SK-N-SH treated with all-trans-retinoic acid at 6 μM for 48 hours (cell line): Measurements from ENCODE around the gene ZNF554.

Experiments used
- ATAC-seq: fragments of 200-7000 bp; cut with Tn5 transposase; 3 replicates; pipeline ENCODE4 v1.9.1; 2020; ENCODE audit warnings: mild to moderate bottlenecking, moderate library complexity
- ARNTL ChIP-seq: fragments of 450-650 bp; formaldehyde crosslinking; IDR thresholded peaks from 2 replicates; pipeline ENCODE4 v1.5.0; 2020; ENCODE audit warnings: low read depth, mild to moderate bottlenecking, moderate library complexity, borderline replicate concordance
- BACH2 ChIP-seq: fragments of 250-450 bp; sonication (Bioruptor Pico); IDR thresholded peaks from 2 replicates; pipeline ENCODE4 v1.9.0; 2021; ENCODE audit warnings: mild to moderate bottlenecking, borderline replicate concordance
- CREB5 ChIP-seq: fragments of 250-450 bp; sonication (Bioruptor Pico); IDR thresholded peaks from 2 replicates; pipeline ENCODE4 v1.5.1; 2020; ENCODE audit warnings: low read depth, mild to moderate bottlenecking, moderate library complexity
- CSDC2 ChIP-seq: fragments of 250-450 bp; sonication (Bioruptor Pico); IDR thresholded peaks from 2 replicates; pipeline ENCODE4 v1.5.0; 2020; ENCODE audit warnings: mild to moderate bottlenecking, moderate library complexity
- CSRNP3 ChIP-seq: fragments of 250-450 bp; sonication (Bioruptor Pico); IDR thresholded peaks from 2 replicates; pipeline ENCODE4 v1.5.1; 2021; ENCODE audit warnings: mild to moderate bottlenecking, moderate library complexity
- ESRRG ChIP-seq: fragments of 250-450 bp; sonication (Bioruptor Pico); IDR thresholded peaks from 2 replicates; pipeline ENCODE4 v1.6.1; 2021; ENCODE audit warnings: mild to moderate bottlenecking
- GLIS3 ChIP-seq: fragments of 250-450 bp; sonication (Bioruptor Pico); IDR thresholded peaks from 2 replicates; pipeline ENCODE4 v1.5.0; 2020; ENCODE audit warnings: mild to moderate bottlenecking, moderate library complexity
- ISL1 ChIP-seq: fragments of 250-450 bp; sonication (Bioruptor Pico); IDR thresholded peaks from 2 replicates; pipeline ENCODE4 v2.1.2; 2022; ENCODE audit warnings: mild to moderate bottlenecking, moderate library complexity
- OSR1 ChIP-seq: fragments of 250-450 bp; sonication (Bioruptor Pico); IDR thresholded peaks from 2 replicates; pipeline ENCODE4 v1.8.0; 2022; ENCODE audit warnings: moderate library complexity, mild to moderate bottlenecking, inconsistent platforms
- PATZ1 ChIP-seq: fragments of 250-450 bp; sonication (Bioruptor Pico); IDR thresholded peaks from 2 replicates; pipeline ENCODE4 v1.8.0; 2020; ENCODE audit warnings: mild to moderate bottlenecking, moderate library complexity, borderline replicate concordance
- POU6F1 ChIP-seq: fragments of 250-450 bp; sonication (Bioruptor Pico); IDR thresholded peaks from 2 replicates; pipeline ENCODE4 v1.8.0; 2021; ENCODE audit warnings: low read depth, mild to moderate bottlenecking, moderate library complexity, borderline replicate concordance
- RARB ChIP-seq: fragments of 250-450 bp; sonication (Bioruptor Pico); IDR thresholded peaks from 2 replicates; pipeline ENCODE4 v1.8.0; 2021; ENCODE audit warnings: mild to moderate bottlenecking, moderate library complexity
- SNAI2 ChIP-seq: fragments of 250-450 bp; sonication (Bioruptor Pico); IDR thresholded peaks from 2 replicates; pipeline ENCODE4 v1.5.0; 2020; ENCODE audit warnings: mild to moderate bottlenecking, moderate library complexity
- TCF4 ChIP-seq: fragments of 250-450 bp; sonication (Bioruptor Pico); IDR thresholded peaks from 2 replicates; pipeline ENCODE4 v1.8.0; 2021; ENCODE audit warnings: mild to moderate bottlenecking, moderate library complexity, borderline replicate concordance
- TOX ChIP-seq: fragments of 250-450 bp; sonication (Bioruptor Pico); IDR thresholded peaks from 2 replicates; pipeline ENCODE4 v1.8.0; 2021; ENCODE audit warnings: mild to moderate bottlenecking, moderate library complexity, borderline replicate concordance
- TSHZ2 ChIP-seq: fragments of 250-450 bp; sonication (Bioruptor Pico); IDR thresholded peaks from 2 replicates; pipeline ENCODE4 v1.5.0; 2020; ENCODE audit warnings: mild to moderate bottlenecking, moderate library complexity
- ZC3H10 ChIP-seq: fragments of 250-450 bp; sonication (Bioruptor Pico); IDR thresholded peaks from 2 replicates; pipeline ENCODE4 v1.5.1; 2021; ENCODE audit warnings: mild to moderate bottlenecking, moderate library complexity
- ZFP3 ChIP-seq: fragments of 250-450 bp; sonication (Bioruptor Pico); IDR thresholded peaks from 2 replicates; pipeline ENCODE4 v1.5.0; 2020; ENCODE audit warnings: mild to moderate bottlenecking, moderate library complexity
- ZFP30 ChIP-seq: fragments of 450-650 bp; formaldehyde crosslinking; IDR thresholded peaks from 2 replicates; pipeline ENCODE4 v1.5.0; 2022; ENCODE audit warnings: mild to moderate bottlenecking, moderate library complexity
- ZNF565 ChIP-seq: fragments of 450-650 bp; formaldehyde crosslinking; conservative IDR thresholded peaks from 2 replicates; pipeline ENCODE4 v1.5.0; 2020; ENCODE audit warnings: low read depth, mild to moderate bottlenecking, moderate library complexity
- ZNF70 ChIP-seq: fragments of 450-650 bp; formaldehyde crosslinking; IDR thresholded peaks from 2 replicates; pipeline ENCODE4 v1.5.0; 2020; ENCODE audit warnings: mild to moderate bottlenecking, moderate library complexity
- ZNF8 ChIP-seq: fragments of 450-650 bp; formaldehyde crosslinking; IDR thresholded peaks from 2 replicates; pipeline ENCODE4 v1.5.0; 2020; ENCODE audit warnings: mild to moderate bottlenecking, moderate library complexity

ZNF554 gene

GRCh38 chr19:2777952-2778683 lies 41.5 kb upstream of the ZNF554 start (continued):
- TF ChIP-seq CSDC2 (no peak), TCF4 (CRISPR knock-in tag) (no peak), ISL1 (CRISPR knock-in tag) (no peak)

GRCh38 chr19:2779121-2779740 lies 40.4 kb upstream of the ZNF554 start:
- ATAC-seq: no peak
- TF ChIP-seq ZNF8 (no peak), OSR1 (no peak), TCF4 (CRISPR knock-in tag) (no peak), CSDC2 (no peak), ZC3H10 (no peak), ZNF565 (CRISPR knock-in tag) (no peak), GLIS3 (CRISPR knock-in tag) (no peak), ZFP3 (no peak), POU6F1 (CRISPR knock-in tag) (no peak), RARB (CRISPR knock-in tag) (no peak), ISL1 (CRISPR knock-in tag) (no peak), ESRRG (no peak), ZNF70 (CRISPR knock-in tag) (no peak), SNAI2 (CRISPR knock-in tag) (no peak), ARNTL (no peak), CREB5 (CRISPR knock-in tag) (no peak), TOX (CRISPR knock-in tag) (no peak), PATZ1 (no peak), ZFP30 (CRISPR knock-in tag) (no peak), BACH2 (no peak)

- TF ChIP-seq BACH2: no peak
- no peak for TF ChIP-seq TOX (CRISPR knock-in tag)
- ATAC-seq: no peak
Observed at GRCh38 chr19:2780284-2780683, 39.4 kb upstream of the ZNF554 start.

- no peak for TF ChIP-seq CSRNP3 (CRISPR knock-in tag)
- TF ChIP-seq ZNF70 (CRISPR knock-in tag): no peak
- TF ChIP-seq ZC3H10: no peak
- TF ChIP-seq OSR1: no peak
- no peak for TF ChIP-seq POU6F1 (CRISPR knock-in tag)
- no peak for TF ChIP-seq ZFP3
- no peak for TF ChIP-seq ESRRG
- no peak for TF ChIP-seq ZFP30 (CRISPR knock-in tag)
- no peak for TF ChIP-seq TOX (CRISPR knock-in tag)
- no peak for TF ChIP-seq TSHZ2
- no peak for TF ChIP-seq RARB (CRISPR knock-in tag)
- no peak for TF ChIP-seq CREB5 (CRISPR knock-in tag)
- TF ChIP-seq GLIS3 (CRISPR knock-in tag): no peak
Observed at GRCh38 chr19:2782329-2782935, 37.2 kb upstream of the ZNF554 start.

More at GRCh38 chr19:2782329-2782935, 37.2 kb upstream of the ZNF554 start:
- no peak for ATAC-seq
